Peyer's patch (tissue), 4 donors: Measurements from ENCODE around the gene DBP.

ENCODE experiments used
- CTCF ChIP-seq, 6 experiments: fragments of 450-650 bp in 4 of 6; fragments of 200-600 bp in 2 of 6; sonication (generic) in 1 of 6; IDR thresholded peaks; one replicate each; pipeline ENCODE4 v1.5.1; 2017 to 2019; ENCODE audit warnings: antibody characterized with exemption in 6 of 6, mild to moderate bottlenecking in 3 of 6, moderate library complexity in 1 of 6
- POLR2A ChIP-seq, 2 donors: fragments of 450-650 bp; IDR thresholded peaks; one replicate each; pipeline ENCODE4 v1.5.1; 2017; ENCODE audit warnings: antibody characterized with exemption in 2 of 2, mild to moderate bottlenecking in 2 of 2, moderate library complexity in 2 of 2

GRCh38 chr19:48681127-48681470 lies 43.9 kb upstream of the DBP start:
- TF ChIP-seq CTCF (IDR thresholded peaks at IDR 0.05) (no peak), POLR2A (IDR thresholded peaks at IDR 0.05) (no peak)
